ENCODE results near the gene RALA. TPM values are rescaled to one million over a fixed set of nuclear protein-coding genes. Genes with fewer than 3 reads are reported as not detected.
"Not testable (repeated sequence)": the region's sequence is repeated elsewhere in the genome, so short reads cannot be mapped to it uniquely, and the experiment has no call there.

The RALA gene
- total and polyA plus RNA-seq, 11 donors, result 13.5 to 37.1 (median 23.4) TPM

DNA sequence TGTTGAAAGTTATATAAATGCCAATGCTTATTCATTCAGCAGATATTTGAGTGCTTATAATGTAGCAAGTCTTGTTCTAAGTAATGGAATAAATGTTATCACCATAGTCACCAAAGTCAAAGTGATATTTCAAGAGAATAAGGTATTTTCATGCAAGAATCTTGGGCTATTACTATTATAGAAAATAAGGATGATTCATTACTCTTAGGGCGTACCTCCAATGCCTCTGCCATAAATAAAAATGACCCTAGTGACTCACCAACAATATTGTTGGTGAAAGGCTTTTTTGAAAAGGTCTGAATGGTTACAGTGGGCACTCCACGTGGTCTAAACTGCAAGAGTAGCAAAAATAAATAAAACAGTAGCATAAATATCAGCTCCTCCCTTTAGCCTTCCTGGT is 68.4 kb downstream of the RALA start:
- no peak overlapping the region for H3K4me3 ChIP-seq
- peaks cover 0 to 71% (median 57%) of the 10 kb centered on the region in 9 donors for H3K36me3 ChIP-seq
- peaks cover 0 to 3% (median 0%) of the 10 kb centered on the region in 12 donors for H3K4me1 ChIP-seq
- WGBS, 4 donors, result 87 to 95% (median 93%) methylated on average over 2 of the region's 2 CpGs
- DNase-seq (no peak), ATAC-seq (no peak)
- H3K27ac ChIP-seq, result no peak overlapping the region
- H3K9me3 ChIP-seq, result no peaks in the 10 kb centered on the region
- TF ChIP-seq POLR2A (IDR thresholded peaks at IDR 0.05), result no peak
- TF ChIP-seq, protein P1, sequence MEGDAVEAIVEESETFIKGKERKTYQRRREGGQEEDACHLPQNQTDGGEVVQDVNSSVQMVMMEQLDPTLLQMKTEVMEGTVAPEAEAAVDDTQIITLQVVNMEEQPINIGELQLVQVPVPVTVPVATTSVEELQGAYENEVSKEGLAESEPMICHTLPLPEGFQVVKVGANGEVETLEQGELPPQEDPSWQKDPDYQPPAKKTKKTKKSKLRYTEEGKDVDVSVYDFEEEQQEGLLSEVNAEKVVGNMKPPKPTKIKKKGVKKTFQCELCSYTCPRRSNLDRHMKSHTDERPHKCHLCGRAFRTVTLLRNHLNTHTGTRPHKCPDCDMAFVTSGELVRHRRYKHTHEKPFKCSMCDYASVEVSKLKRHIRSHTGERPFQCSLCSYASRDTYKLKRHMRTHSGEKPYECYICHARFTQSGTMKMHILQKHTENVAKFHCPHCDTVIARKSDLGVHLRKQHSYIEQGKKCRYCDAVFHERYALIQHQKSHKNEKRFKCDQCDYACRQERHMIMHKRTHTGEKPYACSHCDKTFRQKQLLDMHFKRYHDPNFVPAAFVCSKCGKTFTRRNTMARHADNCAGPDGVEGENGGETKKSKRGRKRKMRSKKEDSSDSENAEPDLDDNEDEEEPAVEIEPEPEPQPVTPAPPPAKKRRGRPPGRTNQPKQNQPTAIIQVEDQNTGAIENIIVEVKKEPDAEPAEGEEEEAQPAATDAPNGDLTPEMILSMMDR (IDR thresholded peaks at IDR 0.05), result no peak
- intact Hi-C loops (cut with DNase I), result no loop called here
- H3K27me3 ChIP-seq, result no peaks in the 10 kb centered on the region

DNA sequence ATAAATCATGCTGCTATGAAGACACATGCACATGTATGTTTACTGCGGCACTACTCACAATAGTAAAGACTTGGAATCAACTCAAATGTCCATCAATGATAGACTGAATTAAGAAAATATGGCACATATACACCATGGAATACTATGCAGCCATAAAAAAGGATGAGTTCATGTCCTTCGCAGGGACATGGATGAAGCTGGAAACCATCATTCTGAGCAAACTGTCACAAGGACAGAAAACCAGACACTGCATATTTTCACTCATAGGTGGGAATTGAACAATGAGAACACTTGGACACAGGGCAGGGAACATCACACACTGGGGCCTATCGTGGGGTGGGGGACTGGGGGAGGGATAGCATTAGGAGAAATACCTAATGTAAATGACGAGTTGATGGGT is 69.7 kb downstream of the RALA start:
- WGBS, 4 donors, result 71 to 98% (median 95%) methylated on average over 4 of the region's 4 CpGs
- H3K27ac ChIP-seq; intact Hi-C loops (cut with DNase I); H3K27me3 ChIP-seq; H3K4me1 ChIP-seq; H3K4me3 ChIP-seq; DNase-seq; H3K9me3 ChIP-seq; ATAC-seq: not testable (repeated sequence)
- H3K36me3 ChIP-seq, result peaks cover 0 to 76% (median 70%) of the 10 kb centered on the region in 9 donors

DNA sequence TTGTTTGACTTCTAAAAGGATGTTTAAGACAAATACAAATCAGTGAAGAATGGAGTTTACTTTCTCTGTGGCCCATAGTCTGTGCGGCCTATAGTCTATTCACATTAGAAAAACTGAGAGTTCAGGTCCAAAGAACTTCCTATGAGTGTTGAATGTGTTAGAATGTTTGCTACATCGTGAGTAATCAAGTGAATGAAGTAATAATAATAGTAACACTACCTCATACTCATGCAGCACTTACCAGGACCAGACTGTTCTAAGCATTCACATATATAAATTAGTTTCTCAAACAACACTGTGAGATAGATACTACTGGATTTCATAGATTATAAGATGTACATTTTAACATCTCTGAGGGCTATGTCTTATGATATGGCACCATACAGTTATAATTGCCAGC is 70.4 kb downstream of the RALA start:
- 73 to 77% (median 76%) methylated on average over 2 of the region's 2 CpGs for WGBS, 4 donors
- peak in 1 of 4 donors; percentile 31 for ATAC-seq

DNA sequence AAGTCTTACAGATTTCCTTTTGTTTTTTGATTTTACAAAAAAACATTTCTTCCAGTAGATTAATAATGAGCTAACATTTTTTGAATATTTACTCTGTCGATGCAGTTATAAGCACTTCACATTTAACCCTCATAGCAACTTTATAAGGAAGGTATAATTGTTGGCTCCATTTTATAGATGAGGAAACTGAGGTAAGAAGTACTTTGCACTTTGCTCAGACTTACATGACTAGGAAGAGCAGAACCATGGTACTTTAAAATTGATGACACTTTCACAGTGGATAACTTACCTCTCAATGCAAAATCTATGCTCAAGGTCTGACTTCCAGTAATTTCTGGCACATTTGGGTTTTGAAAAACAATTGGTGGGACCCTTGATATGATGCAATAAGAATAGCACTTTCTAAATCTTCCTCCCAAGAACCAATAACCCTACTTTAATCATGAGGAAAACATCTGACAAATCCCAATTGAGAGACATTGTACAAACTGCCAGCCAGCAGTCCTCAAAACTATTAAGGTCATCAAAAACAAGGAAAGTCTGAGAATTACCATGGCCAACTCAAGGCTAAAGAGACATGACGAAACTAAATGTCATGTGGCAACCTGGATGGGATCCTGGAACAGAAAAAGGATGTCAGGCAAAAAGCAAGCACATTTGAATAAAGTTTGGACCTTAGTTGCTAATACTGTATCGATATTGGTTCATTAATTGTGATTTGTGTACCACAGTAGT is 72.6 kb downstream of the RALA start:
- Histone ChIP-seq H3K36me3 (peaks cover 0 to 84% (median 65%) of the 10 kb centered on the region in 9 donors), H3K4me3 (no peak overlapping the region), H3K27me3 (no peaks in the 10 kb centered on the region), H3K4me1 (peaks cover 0 to 13% (median 0%) of the 10 kb centered on the region in 12 donors), H3K9me3 (no peaks in the 10 kb centered on the region), H3K27ac (no peak overlapping the region)
- DNase-seq (no peak), ATAC-seq (no peak)
- 66 to 89% (median 85%) methylated on average over 3 of the region's 3 CpGs for WGBS, 4 donors
- intact Hi-C loops (cut with DNase I), result no loop called here
- TF ChIP-seq, protein P1 (IDR thresholded peaks at IDR 0.05), result no peak
- TF ChIP-seq POLR2A (IDR thresholded peaks at IDR 0.05), result no peak

More for the DNA sequence above, 70.4 kb downstream of the RALA start:
- Histone ChIP-seq H3K27ac (no peak overlapping the region), H3K4me3 (no peak overlapping the region), H3K27me3 (no peaks in the 10 kb centered on the region), H3K4me1 (peaks cover 0 to 3% (median 0%) of the 10 kb centered on the region in 12 donors), H3K36me3 (peaks cover 0 to 82% (median 74%) of the 10 kb centered on the region in 9 donors), H3K9me3 (no peaks in the 10 kb centered on the region)
- TF ChIP-seq POLR2A (IDR thresholded peaks at IDR 0.05), result no peak
- TF ChIP-seq, protein P1 (IDR thresholded peaks at IDR 0.05), result no peak
- DNase-seq, result no peak
- intact Hi-C loops (cut with DNase I), result no loop called here
